GM21447 (cell line): ENCODE data around the gene TNFRSF25.

Source experiments
- ATAC-seq: cut with Tn5 transposase; IDR thresholded peaks from one replicate; pipeline ENCODE4 v1.9.1; 2021; ENCODE audit not compliant: unreplicated experiment

Gene TNFRSF25

DNA sequence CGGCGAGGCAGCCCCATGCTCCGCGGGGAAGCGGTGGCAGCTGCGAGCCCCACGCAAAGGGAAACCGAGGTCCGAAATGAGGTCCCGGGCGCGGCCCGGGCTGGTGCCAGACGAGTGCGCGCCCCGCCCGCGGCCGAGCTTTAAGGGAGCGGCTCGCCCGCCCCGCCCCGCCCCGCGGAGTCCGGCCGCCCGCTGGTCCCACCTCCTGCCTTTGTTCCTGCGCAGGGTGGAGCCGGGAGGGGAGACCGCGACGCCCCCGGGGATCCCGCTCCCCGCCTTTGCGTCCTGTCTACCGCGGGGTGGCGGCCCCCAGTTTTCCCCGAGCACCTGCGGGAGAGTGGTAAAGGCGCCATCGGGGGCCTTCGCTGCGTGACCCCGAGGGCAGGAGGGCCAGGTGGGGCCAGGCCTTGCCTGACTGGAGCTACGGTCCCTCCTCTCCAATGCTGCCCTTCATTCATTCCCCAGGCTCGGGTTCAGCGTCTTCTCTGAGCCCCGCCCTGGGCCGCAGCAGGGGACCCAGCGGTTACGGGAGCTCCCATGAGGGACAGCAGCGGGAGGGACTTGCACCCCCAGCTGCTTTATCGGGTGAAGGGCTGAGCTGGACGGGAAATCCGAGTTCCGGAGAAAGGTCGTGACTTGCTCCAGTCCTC, 46.0 kb downstream of the TNFRSF25 start, which contains the start of gene HES2:
Gene HES2, minus strand, starts transcription at position 116 of the 650 bp plus-strand sequence. Its CDS starts 99 bp downstream, at position 17.
- no peak for ATAC-seq

DNA sequence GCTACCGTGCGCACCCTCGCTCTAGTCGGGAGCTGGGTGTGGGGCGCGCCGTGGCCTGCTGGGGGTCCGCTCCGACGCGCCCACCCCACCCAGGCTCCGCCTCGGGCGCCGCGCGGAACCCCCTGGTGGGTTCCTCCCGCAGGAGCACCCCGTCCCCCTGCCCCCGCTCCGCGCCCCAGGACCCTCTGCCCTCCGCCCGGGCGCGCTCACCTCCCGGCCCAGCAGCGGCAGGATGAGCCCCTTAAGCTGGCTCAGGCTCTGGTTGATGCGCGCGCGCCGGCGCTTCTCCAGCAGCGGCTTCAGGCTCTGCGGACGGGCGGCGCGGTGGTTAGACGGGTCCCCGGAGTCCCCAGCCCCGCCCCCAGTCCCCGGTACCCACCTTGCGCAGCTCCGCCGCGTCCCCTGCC, 46.6 kb downstream of the TNFRSF25 start:
- ATAC-seq, result no peak

DNA sequence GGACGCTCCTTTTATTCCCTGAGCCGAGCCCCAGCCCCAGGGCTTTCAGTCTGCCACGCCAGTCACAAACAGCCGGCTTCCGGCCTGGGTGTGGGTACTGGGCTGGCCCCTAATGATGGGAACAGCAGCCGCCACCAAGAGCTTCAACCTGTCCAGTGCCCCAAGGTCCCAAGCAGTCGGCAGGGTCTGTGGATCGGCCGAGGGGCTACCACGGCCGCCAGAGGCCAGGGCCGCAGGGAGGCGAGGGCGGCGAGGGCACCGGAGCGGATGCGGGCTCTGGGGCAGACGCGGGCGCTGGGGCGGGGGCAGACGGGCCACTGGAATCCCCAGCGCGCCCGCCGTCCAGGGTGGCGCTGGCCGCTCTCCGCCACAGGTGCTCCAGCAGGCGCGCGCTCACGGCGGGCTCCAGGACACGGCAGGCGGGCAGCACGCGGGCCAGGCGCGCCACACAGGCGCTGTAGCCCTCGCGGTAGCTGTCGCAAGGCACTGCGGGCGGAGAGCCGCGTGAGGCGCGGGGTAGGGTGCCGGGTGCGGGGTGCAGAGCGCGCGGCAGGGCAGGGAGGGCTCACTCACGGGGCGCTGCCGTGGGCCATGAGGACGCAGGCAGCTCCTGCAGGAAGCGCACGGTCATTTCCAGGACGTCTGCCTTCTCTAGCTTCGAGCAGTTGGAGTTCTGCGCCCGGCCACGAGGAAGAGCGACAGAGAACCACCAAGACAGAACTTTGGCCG, 47.1 kb downstream of the TNFRSF25 start:
- ATAC-seq, result no peak

- no peak for ATAC-seq
Observed at GRCh38 chr1:6417961-6418667, 47.9 kb downstream of the TNFRSF25 start.

- no peak for ATAC-seq
Observed at GRCh38 chr1:6416906-6417305, 49.1 kb downstream of the TNFRSF25 start.

DNA sequence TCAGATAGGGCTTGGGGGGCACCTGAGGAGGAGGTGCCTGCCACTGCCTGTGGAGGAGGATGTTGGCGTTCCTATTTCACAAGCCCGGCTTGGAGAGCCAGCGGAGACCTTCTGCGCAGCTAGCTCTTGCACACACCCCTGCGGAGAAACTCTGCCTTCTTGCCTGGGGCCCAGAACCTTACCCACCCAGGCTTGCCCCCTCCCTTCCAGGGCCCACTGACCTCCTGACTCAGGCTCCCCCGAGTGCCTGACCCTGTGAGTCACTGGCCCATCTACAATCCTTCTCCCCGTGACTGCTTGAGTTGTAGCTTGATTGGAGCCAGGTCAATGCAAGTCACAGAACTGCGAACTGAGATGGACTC, 49.7 kb downstream of the TNFRSF25 start:
- no peak for ATAC-seq

GRCh38 chr1:6414881-6415626, 50.9 kb downstream of the TNFRSF25 start:
- no peak for ATAC-seq

- ATAC-seq, result no peak
Observed at GRCh38 chr1:6414443-6414844, 51.5 kb downstream of the TNFRSF25 start.

DNA sequence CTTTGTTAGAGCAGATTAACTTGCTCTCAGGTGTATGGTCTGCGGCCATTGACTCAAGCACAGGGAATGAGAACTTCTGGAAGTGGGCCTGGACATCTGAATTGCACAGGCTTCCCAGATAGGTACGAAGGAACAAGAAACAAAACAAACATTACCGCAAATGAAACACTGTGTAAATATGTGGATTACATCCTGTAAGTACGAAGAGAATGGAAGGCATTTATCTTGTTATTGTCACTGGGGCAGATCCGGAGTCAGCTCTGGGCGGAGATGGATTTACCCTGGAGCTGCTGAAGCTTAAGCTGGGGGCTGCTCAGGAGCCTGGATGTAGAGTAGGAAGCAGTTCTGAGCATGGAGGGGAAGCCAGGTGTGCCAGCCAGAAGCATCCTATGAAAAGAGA, 53.1 kb downstream of the TNFRSF25 start:
- ATAC-seq, result no peak
